Hepatocyte (in vitro differentiated cells): ENCODE measurements around the gene CD72.

Experiments
- EZH2 ChIP-seq: fragments of 200-600 bp; sonication (generic); IDR thresholded peaks from 2 replicates; pipeline ENCODE4 v1.6.1; 2016; ENCODE audit warnings: antibody characterized with exemption, mild to moderate bottlenecking, borderline replicate concordance
- EZH2phosphoT487 ChIP-seq: fragments of 200-600 bp; sonication (generic); IDR thresholded peaks from one replicate; pipeline ENCODE4 v1.6.1; 2018; ENCODE audit warnings: antibody characterized with exemption, mild to moderate bottlenecking, low read depth, moderate library complexity; ENCODE audit not compliant: unreplicated experiment, severe bottlenecking
- TF ChIP-seq, protein P1 (sequence below): fragments of 200-600 bp; sonication (generic); IDR thresholded peaks from 2 replicates; pipeline ENCODE4 v1.5.1; 2016; ENCODE audit warnings: antibody characterized with exemption, mild to moderate bottlenecking; ENCODE audit not compliant: poor library complexity

DNA sequence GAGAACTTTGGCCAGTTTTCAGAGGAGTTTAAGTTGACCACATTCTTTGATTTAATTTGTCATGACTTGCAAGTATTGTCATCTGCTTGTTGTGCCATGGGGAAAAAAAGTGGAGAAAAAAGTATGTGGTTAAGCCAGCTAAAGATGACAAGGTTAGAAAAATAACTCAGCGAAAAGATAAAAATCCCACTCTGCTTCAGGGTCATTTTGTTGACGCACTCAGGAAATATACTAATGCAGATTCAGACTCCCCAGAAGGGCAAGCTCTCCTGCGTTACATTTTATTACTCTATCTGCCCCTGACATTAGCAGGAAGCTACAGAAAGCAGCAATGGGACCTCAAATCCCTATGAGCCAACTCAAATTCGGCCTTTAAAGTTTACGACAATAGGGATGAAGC lies 40.7 kb downstream of the CD72 start:
- TF ChIP-seq, protein P1, sequence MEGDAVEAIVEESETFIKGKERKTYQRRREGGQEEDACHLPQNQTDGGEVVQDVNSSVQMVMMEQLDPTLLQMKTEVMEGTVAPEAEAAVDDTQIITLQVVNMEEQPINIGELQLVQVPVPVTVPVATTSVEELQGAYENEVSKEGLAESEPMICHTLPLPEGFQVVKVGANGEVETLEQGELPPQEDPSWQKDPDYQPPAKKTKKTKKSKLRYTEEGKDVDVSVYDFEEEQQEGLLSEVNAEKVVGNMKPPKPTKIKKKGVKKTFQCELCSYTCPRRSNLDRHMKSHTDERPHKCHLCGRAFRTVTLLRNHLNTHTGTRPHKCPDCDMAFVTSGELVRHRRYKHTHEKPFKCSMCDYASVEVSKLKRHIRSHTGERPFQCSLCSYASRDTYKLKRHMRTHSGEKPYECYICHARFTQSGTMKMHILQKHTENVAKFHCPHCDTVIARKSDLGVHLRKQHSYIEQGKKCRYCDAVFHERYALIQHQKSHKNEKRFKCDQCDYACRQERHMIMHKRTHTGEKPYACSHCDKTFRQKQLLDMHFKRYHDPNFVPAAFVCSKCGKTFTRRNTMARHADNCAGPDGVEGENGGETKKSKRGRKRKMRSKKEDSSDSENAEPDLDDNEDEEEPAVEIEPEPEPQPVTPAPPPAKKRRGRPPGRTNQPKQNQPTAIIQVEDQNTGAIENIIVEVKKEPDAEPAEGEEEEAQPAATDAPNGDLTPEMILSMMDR = no peak
- no peak for TF ChIP-seq EZH2
- TF ChIP-seq EZH2phosphoT487 = no peak
